K562 (cell line): ENCODE data around the gene ALDH1A3. TPM values are rescaled to one million over a fixed set of nuclear protein-coding genes. Genes with fewer than 3 reads are reported as not detected.

Source experiments
- polyA plus RNA-seq, 8 experiments: library from polyadenylated mRNA; depleted of rRNA in 4 of 8; stranded (reverse) in 5 of 8; unstranded in 3 of 8; fragments of >200 nt; fragmentation: Nextera tagmentation in 2 of 8; fragmentation: Illumina TruSeq in 1 of 8; extraction: Ambion mirVana in 2 of 8; extraction: Trizol in 1 of 8; gene quantifications; 2 replicates each; pipeline versions ENCODE4 v1.2.1 to v1.2.3, GENCODE V29; 2011 to 2014; ENCODE audit warnings: inconsistent platforms in 1 of 8, missing spikeins in 1 of 8
- total RNA-seq, 7 experiments: library from RNA; depleted of rRNA in 6 of 7; stranded (reverse); fragments of >200 nt in 6 of 7; fragmentation: Illumina TruSeq in 2 of 7; extraction: Trizol in 2 of 7; gene quantifications; 2 replicates each; pipeline versions ENCODE4 v1.2.1 to v1.2.3, GENCODE V29; 2011 to 2021; ENCODE audit warnings: low replicate concordance in 1 of 7
- TF ChIP-seq, protein P1 (sequence below): fragments of 200-600 bp; sonication (generic); IDR thresholded peaks from one replicate; pipeline ENCODE4 v1.6.1; 2012; ENCODE audit warnings: mild to moderate bottlenecking, low read depth, low read length, inconsistent platforms

ALDH1A3 gene
- total and polyA plus RNA-seq, 9 of the 15 experiments (the other 6 are each of a cell fraction or from before 2014, with no cell fraction given) = 0.38 TPM; not detected in 8

DNA sequence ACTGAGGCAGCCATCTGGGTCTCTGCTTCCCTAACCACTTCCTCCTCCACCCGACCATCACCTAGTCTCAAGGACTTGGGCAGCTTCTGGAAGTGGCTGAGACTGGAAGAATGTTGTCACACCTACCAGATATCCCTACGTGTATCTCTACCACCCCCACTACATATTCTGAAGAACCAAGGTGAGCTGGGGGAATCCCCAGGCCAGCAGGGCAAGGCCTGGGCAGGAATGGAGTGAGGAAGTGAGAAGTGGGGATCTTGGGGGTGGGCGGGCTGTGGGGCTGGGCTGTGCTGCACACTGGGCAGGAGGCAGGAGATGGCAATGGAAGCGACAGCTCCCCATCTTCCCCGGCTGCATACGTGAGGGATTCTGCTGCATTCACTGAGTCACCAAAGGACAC is 17.5 kb upstream of the ALDH1A3 start (continued):
- TF ChIP-seq, protein P1, sequence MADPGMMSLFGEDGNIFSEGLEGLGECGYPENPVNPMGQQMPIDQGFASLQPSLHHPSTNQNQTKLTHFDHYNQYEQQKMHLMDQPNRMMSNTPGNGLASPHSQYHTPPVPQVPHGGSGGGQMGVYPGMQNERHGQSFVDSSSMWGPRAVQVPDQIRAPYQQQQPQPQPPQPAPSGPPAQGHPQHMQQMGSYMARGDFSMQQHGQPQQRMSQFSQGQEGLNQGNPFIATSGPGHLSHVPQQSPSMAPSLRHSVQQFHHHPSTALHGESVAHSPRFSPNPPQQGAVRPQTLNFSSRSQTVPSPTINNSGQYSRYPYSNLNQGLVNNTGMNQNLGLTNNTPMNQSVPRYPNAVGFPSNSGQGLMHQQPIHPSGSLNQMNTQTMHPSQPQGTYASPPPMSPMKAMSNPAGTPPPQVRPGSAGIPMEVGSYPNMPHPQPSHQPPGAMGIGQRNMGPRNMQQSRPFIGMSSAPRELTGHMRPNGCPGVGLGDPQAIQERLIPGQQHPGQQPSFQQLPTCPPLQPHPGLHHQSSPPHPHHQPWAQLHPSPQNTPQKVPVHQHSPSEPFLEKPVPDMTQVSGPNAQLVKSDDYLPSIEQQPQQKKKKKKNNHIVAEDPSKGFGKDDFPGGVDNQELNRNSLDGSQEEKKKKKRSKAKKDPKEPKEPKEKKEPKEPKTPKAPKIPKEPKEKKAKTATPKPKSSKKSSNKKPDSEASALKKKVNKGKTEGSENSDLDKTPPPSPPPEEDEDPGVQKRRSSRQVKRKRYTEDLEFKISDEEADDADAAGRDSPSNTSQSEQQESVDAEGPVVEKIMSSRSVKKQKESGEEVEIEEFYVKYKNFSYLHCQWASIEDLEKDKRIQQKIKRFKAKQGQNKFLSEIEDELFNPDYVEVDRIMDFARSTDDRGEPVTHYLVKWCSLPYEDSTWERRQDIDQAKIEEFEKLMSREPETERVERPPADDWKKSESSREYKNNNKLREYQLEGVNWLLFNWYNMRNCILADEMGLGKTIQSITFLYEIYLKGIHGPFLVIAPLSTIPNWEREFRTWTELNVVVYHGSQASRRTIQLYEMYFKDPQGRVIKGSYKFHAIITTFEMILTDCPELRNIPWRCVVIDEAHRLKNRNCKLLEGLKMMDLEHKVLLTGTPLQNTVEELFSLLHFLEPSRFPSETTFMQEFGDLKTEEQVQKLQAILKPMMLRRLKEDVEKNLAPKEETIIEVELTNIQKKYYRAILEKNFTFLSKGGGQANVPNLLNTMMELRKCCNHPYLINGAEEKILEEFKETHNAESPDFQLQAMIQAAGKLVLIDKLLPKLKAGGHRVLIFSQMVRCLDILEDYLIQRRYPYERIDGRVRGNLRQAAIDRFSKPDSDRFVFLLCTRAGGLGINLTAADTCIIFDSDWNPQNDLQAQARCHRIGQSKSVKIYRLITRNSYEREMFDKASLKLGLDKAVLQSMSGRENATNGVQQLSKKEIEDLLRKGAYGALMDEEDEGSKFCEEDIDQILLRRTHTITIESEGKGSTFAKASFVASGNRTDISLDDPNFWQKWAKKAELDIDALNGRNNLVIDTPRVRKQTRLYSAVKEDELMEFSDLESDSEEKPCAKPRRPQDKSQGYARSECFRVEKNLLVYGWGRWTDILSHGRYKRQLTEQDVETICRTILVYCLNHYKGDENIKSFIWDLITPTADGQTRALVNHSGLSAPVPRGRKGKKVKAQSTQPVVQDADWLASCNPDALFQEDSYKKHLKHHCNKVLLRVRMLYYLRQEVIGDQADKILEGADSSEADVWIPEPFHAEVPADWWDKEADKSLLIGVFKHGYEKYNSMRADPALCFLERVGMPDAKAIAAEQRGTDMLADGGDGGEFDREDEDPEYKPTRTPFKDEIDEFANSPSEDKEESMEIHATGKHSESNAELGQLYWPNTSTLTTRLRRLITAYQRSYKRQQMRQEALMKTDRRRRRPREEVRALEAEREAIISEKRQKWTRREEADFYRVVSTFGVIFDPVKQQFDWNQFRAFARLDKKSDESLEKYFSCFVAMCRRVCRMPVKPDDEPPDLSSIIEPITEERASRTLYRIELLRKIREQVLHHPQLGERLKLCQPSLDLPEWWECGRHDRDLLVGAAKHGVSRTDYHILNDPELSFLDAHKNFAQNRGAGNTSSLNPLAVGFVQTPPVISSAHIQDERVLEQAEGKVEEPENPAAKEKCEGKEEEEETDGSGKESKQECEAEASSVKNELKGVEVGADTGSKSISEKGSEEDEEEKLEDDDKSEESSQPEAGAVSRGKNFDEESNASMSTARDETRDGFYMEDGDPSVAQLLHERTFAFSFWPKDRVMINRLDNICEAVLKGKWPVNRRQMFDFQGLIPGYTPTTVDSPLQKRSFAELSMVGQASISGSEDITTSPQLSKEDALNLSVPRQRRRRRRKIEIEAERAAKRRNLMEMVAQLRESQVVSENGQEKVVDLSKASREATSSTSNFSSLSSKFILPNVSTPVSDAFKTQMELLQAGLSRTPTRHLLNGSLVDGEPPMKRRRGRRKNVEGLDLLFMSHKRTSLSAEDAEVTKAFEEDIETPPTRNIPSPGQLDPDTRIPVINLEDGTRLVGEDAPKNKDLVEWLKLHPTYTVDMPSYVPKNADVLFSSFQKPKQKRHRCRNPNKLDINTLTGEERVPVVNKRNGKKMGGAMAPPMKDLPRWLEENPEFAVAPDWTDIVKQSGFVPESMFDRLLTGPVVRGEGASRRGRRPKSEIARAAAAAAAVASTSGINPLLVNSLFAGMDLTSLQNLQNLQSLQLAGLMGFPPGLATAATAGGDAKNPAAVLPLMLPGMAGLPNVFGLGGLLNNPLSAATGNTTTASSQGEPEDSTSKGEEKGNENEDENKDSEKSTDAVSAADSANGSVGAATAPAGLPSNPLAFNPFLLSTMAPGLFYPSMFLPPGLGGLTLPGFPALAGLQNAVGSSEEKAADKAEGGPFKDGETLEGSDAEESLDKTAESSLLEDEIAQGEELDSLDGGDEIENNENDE = no peak
